Neural cell (in vitro differentiated cells): ENCODE measurements around the gene SV2C. TPM values are rescaled to one million over a fixed set of nuclear protein-coding genes. Genes with fewer than 3 reads are reported as not detected.

ENCODE experiments used
- H2AFZ ChIP-seq: fragments of 200-600, 300-800 bp; sonication (generic), shearing (Covaris generic); 2 replicates; pipeline ENCODE4 v1.6.0; 2014; ENCODE audit warnings: low read depth, mild to moderate bottlenecking, antibody characterized with exemption, low read length, moderate library complexity
- H3F3A ChIP-seq: fragments of 200-600 bp; shearing (Covaris generic); 2 replicates; pipeline ENCODE4 v1.6.1; 2016; ENCODE audit warnings: mild to moderate bottlenecking, moderate library complexity, mixed read lengths, antibody characterized with exemption, low read length; ENCODE audit not compliant: insufficient read depth, poor library complexity, severe bottlenecking
- H3K27ac ChIP-seq: fragments of 200-600, 300-800 bp; sonication (generic), shearing (Covaris generic); 2 replicates; pipeline ENCODE4 v1.5.1; 2014; ENCODE audit warnings: mild to moderate bottlenecking, low read length, moderate library complexity
- H3K27me3 ChIP-seq: fragments of 300-800, 200-600 bp; sonication (generic), shearing (Covaris generic); 2 replicates; pipeline ENCODE4 v1.6.0; 2014; ENCODE audit warnings: mild to moderate bottlenecking, low read depth, low read length, moderate library complexity; ENCODE audit not compliant: insufficient read depth
- H3K36me3 ChIP-seq: fragments of 300-800, 200-600 bp; sonication (generic), shearing (Covaris generic); 2 replicates; pipeline ENCODE4 v1.5.1; 2014; ENCODE audit warnings: mild to moderate bottlenecking, antibody characterized with exemption, low read length, moderate library complexity; ENCODE audit not compliant: insufficient read depth
- H3K4me2 ChIP-seq: fragments of 300-800, 200-600 bp; sonication (generic), shearing (Covaris generic); 2 replicates; pipeline ENCODE4 v1.6.0; 2014; ENCODE audit warnings: mild to moderate bottlenecking, low read length
- H3K4me3 ChIP-seq: fragments of 300-800, 200-600 bp; sonication (generic), shearing (Covaris generic); 2 replicates; pipeline ENCODE4 v1.5.1; 2014; ENCODE audit warnings: mild to moderate bottlenecking, low read length, moderate library complexity
- H3K79me2 ChIP-seq: fragments of 200-600 bp; shearing (Covaris generic); replicated peaks from 2 replicates; pipeline ENCODE4 v1.6.0; 2014; ENCODE audit warnings: mild to moderate bottlenecking, low read length, moderate library complexity; ENCODE audit not compliant: insufficient read depth
- H3K9ac ChIP-seq: fragments of 300-800, 200-600 bp; sonication (generic), shearing (Covaris generic); 2 replicates; pipeline ENCODE4 v1.6.1; 2016; ENCODE audit warnings: mild to moderate bottlenecking, low read length, mixed read lengths
- H3K9me2 ChIP-seq: fragments of 200-600 bp; shearing (Covaris generic); 2 replicates; pipeline ENCODE4 v1.6.1; 2016; ENCODE audit warnings: mild to moderate bottlenecking, low read length, mixed read lengths; ENCODE audit not compliant: insufficient read depth
- H3K9me3 ChIP-seq: fragments of 200-600, 300-800 bp; sonication (generic), shearing (Covaris generic); 2 replicates; pipeline ENCODE4 v1.6.1; 2016; ENCODE audit warnings: mild to moderate bottlenecking, mixed run types, low read length, moderate library complexity, mixed read lengths
- H4K20me1 ChIP-seq: fragments of 200-600 bp; shearing (Covaris generic); 2 replicates; pipeline ENCODE4 v1.6.1; 2016; ENCODE audit warnings: mild to moderate bottlenecking, mixed run types; ENCODE audit not compliant: insufficient read depth
- EP300 ChIP-seq: fragments of 450-650 bp; conservative IDR thresholded peaks from 2 replicates; pipeline ENCODE4 v1.6.1; 2014; ENCODE audit warnings: antibody characterized with exemption, mild to moderate bottlenecking, moderate library complexity; ENCODE audit not compliant: poor library complexity, severe bottlenecking
- EZH2 ChIP-seq: fragments of 200-600, 300-800 bp; shearing (Covaris generic), sonication (generic); IDR thresholded peaks from 2 replicates; pipeline ENCODE4 v1.6.1; 2014; ENCODE audit warnings: antibody characterized with exemption, low read length, borderline replicate concordance, mild to moderate bottlenecking; ENCODE audit not compliant: insufficient read depth, poor library complexity, severe bottlenecking
- MXI1 ChIP-seq: fragments of 450-650 bp; conservative IDR thresholded peaks from 2 replicates; pipeline ENCODE4 v1.6.1; 2014; ENCODE audit warnings: antibody characterized with exemption, mild to moderate bottlenecking; ENCODE audit not compliant: poor library complexity, severe bottlenecking
- POLR2AphosphoS5 ChIP-seq: IDR thresholded peaks from 2 replicates; pipeline ENCODE4 v1.6.1; 2012
- RAD21 ChIP-seq: fragments of 450-650 bp; conservative IDR thresholded peaks from 2 replicates; pipeline ENCODE4 v1.6.1; 2014; ENCODE audit warnings: antibody characterized with exemption, mild to moderate bottlenecking, moderate library complexity
- SMC3 ChIP-seq: fragments of 450-650 bp; conservative IDR thresholded peaks from 2 replicates; pipeline ENCODE4 v1.6.1; 2014; ENCODE audit warnings: antibody characterized with exemption, mild to moderate bottlenecking, moderate library complexity; ENCODE audit not compliant: poor library complexity
- TAF1 ChIP-seq: IDR thresholded peaks from 2 replicates; pipeline ENCODE4 v1.6.1; 2012; ENCODE audit warnings: low read depth
- polyA plus RNA-seq: library from polyadenylated mRNA; depleted of rRNA; stranded (reverse); fragments of >200 nt; gene quantifications from 2 replicates; pipeline ENCODE4 v1.2.3, GENCODE V29; 2014
- TF ChIP-seq, protein P1 (sequence below): IDR thresholded peaks from 2 replicates; pipeline ENCODE4 v1.6.1; 2012; ENCODE audit warnings: borderline replicate concordance
- TF ChIP-seq, protein P2 (sequence below): fragments of 450-650 bp; IDR thresholded peaks from 2 replicates; pipeline ENCODE4 v1.5.1; 2014; ENCODE audit warnings: antibody characterized with exemption, mild to moderate bottlenecking, moderate library complexity; ENCODE audit not compliant: poor library complexity, severe bottlenecking

SV2C gene
- polyA plus RNA-seq, 1 donor from 2014 or later: 0.45 TPM

DNA sequence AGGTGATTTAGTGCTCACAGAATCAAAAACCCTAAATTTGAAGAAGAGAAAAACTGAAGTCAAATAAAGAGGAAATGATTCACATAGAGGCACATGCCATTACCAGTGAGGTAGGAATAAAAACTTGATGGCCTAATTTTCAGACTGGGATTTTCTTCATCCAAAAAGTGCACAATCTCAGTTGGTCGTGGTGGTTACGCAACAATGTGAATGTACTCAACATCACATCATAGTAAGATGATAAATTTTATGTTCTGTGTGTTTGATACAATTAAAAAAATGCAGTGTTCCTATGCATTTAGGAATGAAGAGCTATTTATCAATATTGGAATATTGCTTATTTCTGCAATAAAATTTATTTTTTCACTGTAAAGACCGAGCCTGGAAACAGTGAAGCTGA, 60.7 kb downstream of the SV2C start:
- no peaks in the 10 kb centered on the region for H3K9me3 ChIP-seq
- no peaks in the 10 kb centered on the region for H3K36me3 ChIP-seq
- no peaks in the 10 kb centered on the region for H3K27me3 ChIP-seq
- no peak overlapping the region for H2AFZ ChIP-seq
- TF ChIP-seq SMC3 (no peak), MXI1 (no peak), EP300 (no peak), RAD21 (no peak), EZH2 (no peak), TAF1 (no peak), POLR2AphosphoS5 (no peak)
- TF ChIP-seq, protein P1, sequence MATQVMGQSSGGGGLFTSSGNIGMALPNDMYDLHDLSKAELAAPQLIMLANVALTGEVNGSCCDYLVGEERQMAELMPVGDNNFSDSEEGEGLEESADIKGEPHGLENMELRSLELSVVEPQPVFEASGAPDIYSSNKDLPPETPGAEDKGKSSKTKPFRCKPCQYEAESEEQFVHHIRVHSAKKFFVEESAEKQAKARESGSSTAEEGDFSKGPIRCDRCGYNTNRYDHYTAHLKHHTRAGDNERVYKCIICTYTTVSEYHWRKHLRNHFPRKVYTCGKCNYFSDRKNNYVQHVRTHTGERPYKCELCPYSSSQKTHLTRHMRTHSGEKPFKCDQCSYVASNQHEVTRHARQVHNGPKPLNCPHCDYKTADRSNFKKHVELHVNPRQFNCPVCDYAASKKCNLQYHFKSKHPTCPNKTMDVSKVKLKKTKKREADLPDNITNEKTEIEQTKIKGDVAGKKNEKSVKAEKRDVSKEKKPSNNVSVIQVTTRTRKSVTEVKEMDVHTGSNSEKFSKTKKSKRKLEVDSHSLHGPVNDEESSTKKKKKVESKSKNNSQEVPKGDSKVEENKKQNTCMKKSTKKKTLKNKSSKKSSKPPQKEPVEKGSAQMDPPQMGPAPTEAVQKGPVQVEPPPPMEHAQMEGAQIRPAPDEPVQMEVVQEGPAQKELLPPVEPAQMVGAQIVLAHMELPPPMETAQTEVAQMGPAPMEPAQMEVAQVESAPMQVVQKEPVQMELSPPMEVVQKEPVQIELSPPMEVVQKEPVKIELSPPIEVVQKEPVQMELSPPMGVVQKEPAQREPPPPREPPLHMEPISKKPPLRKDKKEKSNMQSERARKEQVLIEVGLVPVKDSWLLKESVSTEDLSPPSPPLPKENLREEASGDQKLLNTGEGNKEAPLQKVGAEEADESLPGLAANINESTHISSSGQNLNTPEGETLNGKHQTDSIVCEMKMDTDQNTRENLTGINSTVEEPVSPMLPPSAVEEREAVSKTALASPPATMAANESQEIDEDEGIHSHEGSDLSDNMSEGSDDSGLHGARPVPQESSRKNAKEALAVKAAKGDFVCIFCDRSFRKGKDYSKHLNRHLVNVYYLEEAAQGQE: no peak
- TF ChIP-seq, protein P2, sequence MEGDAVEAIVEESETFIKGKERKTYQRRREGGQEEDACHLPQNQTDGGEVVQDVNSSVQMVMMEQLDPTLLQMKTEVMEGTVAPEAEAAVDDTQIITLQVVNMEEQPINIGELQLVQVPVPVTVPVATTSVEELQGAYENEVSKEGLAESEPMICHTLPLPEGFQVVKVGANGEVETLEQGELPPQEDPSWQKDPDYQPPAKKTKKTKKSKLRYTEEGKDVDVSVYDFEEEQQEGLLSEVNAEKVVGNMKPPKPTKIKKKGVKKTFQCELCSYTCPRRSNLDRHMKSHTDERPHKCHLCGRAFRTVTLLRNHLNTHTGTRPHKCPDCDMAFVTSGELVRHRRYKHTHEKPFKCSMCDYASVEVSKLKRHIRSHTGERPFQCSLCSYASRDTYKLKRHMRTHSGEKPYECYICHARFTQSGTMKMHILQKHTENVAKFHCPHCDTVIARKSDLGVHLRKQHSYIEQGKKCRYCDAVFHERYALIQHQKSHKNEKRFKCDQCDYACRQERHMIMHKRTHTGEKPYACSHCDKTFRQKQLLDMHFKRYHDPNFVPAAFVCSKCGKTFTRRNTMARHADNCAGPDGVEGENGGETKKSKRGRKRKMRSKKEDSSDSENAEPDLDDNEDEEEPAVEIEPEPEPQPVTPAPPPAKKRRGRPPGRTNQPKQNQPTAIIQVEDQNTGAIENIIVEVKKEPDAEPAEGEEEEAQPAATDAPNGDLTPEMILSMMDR: no peak
- H3F3A ChIP-seq: no peaks in the 10 kb centered on the region
- no peak overlapping the region for H3K9ac ChIP-seq
- H4K20me1 ChIP-seq: no peaks in the 10 kb centered on the region
- no peaks in the 10 kb centered on the region for H3K9me2 ChIP-seq
- no peak overlapping the region for H3K4me2 ChIP-seq
- H3K4me3 ChIP-seq: no peak overlapping the region
- no peaks in the 10 kb centered on the region for H3K79me2 ChIP-seq
- H3K27ac ChIP-seq: no peak overlapping the region

DNA sequence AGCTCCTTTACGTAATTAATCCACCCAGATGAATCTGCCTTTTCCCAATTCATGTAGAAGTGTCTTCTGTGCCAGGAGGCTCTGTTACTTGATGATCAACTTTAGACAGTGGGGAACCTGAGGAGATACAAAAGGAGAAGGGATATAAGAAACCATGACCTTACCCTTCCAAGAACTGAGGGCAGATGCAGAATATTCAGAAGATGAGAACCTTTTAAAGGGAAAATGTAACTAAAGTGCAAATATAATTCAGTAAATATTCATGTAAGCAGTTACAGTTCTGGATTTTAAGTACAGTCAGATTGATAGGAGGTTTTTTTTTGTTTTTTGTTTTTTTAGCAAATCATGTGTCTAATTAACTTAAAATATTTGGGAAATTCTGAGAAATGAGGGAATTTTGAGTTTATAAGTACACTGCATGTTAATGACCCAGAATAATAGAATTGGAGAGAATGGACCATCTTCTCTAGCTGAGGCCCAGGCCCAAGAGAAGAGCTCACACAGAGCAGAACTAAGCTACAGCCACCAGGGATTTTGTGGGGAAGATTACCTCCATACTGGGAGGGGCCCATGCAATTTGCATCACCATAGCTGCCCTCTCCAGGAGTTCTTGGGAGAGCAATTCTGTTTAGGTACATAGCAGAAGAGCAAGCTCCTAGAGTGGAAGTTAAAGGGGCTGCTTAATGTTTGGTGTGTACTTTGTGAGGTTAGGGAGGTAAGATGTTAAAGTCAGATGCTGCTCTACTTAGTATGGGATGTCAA, 61.5 kb downstream of the SV2C start:
- TF ChIP-seq, protein P1: no peak
- TF ChIP-seq RAD21 (no peak), SMC3 (no peak), EZH2 (no peak), POLR2AphosphoS5 (no peak)
- TF ChIP-seq, protein P2: no peak
- H3K27ac ChIP-seq: no peak overlapping the region

More for the DNA sequence above, 61.5 kb downstream of the SV2C start:
- Histone ChIP-seq H4K20me1 (no peaks in the 10 kb centered on the region), H3F3A (no peaks in the 10 kb centered on the region), H3K36me3 (no peaks in the 10 kb centered on the region), H3K27me3 (no peaks in the 10 kb centered on the region), H3K9me3 (no peaks in the 10 kb centered on the region), H2AFZ (no peak overlapping the region), H3K4me3 (no peak overlapping the region), H3K79me2 (no peaks in the 10 kb centered on the region), H3K4me2 (no peak overlapping the region), H3K9me2 (no peaks in the 10 kb centered on the region), H3K9ac (no peak overlapping the region)
